ENCODE results near the gene OR13C8. TPM values are rescaled to one million over a fixed set of nuclear protein-coding genes. Genes with fewer than 3 reads are reported as not detected.
"Not testable (repeated sequence)": the region's sequence is repeated elsewhere in the genome, so short reads cannot be mapped to it uniquely, and the experiment has no call there.

Gene OR13C8
- total RNA-seq, 1 experiment from 2014 or later = not detected

DNA sequence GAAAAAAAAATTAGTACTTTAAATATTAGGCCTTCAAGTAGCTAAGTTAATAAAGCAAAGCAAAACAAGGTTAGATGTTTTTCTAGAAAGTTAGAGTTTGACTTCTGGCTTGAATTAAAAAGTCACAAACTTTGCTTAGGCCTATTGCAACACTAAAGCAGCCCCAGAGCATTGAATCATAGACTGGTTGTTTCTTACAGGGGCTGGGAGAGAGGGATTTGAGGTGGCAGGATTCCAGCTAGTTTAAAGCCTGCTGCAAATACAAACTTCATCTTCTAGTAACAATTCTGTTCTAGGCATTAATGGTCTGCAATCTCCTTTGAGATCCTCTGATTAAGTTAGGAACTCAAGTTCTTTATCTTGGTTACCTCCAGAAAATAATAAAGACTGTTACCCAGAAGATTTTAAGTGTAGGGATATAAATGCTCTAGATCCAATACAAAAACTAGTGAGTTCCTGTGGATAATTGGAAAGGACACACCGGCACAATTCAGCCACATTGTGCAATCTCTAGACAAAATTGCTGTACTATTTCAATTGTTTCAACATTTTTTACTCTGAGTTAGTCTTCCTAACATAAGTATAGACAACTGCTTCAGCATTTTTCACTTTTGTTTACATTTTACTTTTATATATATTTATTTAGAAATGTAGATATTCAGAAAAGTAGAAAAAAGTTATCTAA, 17.7 kb downstream of the OR13C8 start:
- no TSS peak for BruUV-seq (replicated peaks)
- Mint-ChIP-seq H3K4me1 (ENCODE audit: low read depth, unreplicated experiment) (no peaks in the 10 kb centered on the region), H3K27me3 (ENCODE audit: unreplicated experiment) (no peaks in the 10 kb centered on the region), H3K36me3 (ENCODE audit: insufficient read depth, unreplicated experiment) (no peaks in the 10 kb centered on the region), H3K9me3 (ENCODE audit: low read depth, unreplicated experiment) (no peaks in the 10 kb centered on the region), H3K4me3 (ENCODE audit: low read depth, unreplicated experiment) (no peak overlapping the region), H3K27ac (ENCODE audit: unreplicated experiment) (no peak overlapping the region)
- no peak for DNase-seq
- no peak for TF ChIP-seq CTCF (IDR thresholded peaks at IDR 0.05; ENCODE audit: unreplicated experiment)
- intact Hi-C loops (cut with micrococcal nuclease; ENCODE audit: unreplicated experiment) = no loop called here
- CTCF ChIA-PET = no interaction called here

- CTCF ChIA-PET = no interaction called here
- intact Hi-C loops (cut with micrococcal nuclease; ENCODE audit: unreplicated experiment) = no loop called here
- no peaks in the 10 kb centered on the region for H3K4me1 Mint-ChIP-seq (ENCODE audit: low read depth, unreplicated experiment)
- no peak for DNase-seq
- H3K27me3 Mint-ChIP-seq (ENCODE audit: unreplicated experiment) = no peaks in the 10 kb centered on the region
- no peak overlapping the region for H3K27ac Mint-ChIP-seq (ENCODE audit: unreplicated experiment)
- no peak for TF ChIP-seq CTCF (IDR thresholded peaks at IDR 0.05; ENCODE audit: unreplicated experiment)
- H3K4me3 Mint-ChIP-seq (ENCODE audit: low read depth, unreplicated experiment) = no peak overlapping the region
- no TSS peak for BruUV-seq (replicated peaks)
- no peaks in the 10 kb centered on the region for H3K36me3 Mint-ChIP-seq (ENCODE audit: insufficient read depth, unreplicated experiment)
- no peaks in the 10 kb centered on the region for H3K9me3 Mint-ChIP-seq (ENCODE audit: low read depth, unreplicated experiment)
Observed at GRCh38 chr9:104589626-104590025, 20.7 kb downstream of the OR13C8 start.

DNA sequence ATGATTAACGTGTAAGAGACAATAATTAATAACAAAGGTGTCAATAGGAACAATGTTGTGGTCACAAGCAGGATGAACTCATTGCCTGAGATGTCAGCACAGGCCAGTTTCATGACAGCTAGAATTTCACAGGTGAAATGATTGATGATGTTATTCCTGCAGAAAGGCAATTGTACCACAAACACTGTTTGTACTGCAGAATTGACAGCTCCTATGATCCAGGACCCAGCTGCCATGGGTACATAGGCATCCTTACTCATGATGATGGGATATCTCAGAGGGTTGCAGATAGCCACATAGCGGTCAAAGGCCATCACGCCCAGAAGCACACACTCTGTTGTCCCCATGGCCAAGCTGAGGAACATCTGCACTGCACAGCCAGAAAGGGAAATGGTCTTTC, 29.8 kb downstream of the OR13C8 start:
- CTCF ChIA-PET; H3K9me3 Mint-ChIP-seq (ENCODE audit: low read depth, unreplicated experiment); H3K4me3 Mint-ChIP-seq (ENCODE audit: low read depth, unreplicated experiment); intact Hi-C loops (cut with micrococcal nuclease; ENCODE audit: unreplicated experiment); H3K27ac Mint-ChIP-seq (ENCODE audit: unreplicated experiment); H3K36me3 Mint-ChIP-seq (ENCODE audit: insufficient read depth, unreplicated experiment); H3K27me3 Mint-ChIP-seq (ENCODE audit: unreplicated experiment); H3K4me1 Mint-ChIP-seq (ENCODE audit: low read depth, unreplicated experiment); BruUV-seq (replicated peaks); DNase-seq: not testable (repeated sequence)

GRCh38 chr9:104599313-104599712, 30.3 kb downstream of the OR13C8 start, which contains the start of gene OR13C5:
Gene OR13C5, minus strand, starts transcription at chr9:104599413. Its CDS starts 0 bp downstream, at chr9:104599413.
- intact Hi-C loops (cut with micrococcal nuclease; ENCODE audit: unreplicated experiment); H3K4me1 Mint-ChIP-seq (ENCODE audit: low read depth, unreplicated experiment); H3K9me3 Mint-ChIP-seq (ENCODE audit: low read depth, unreplicated experiment); CTCF ChIA-PET; H3K36me3 Mint-ChIP-seq (ENCODE audit: insufficient read depth, unreplicated experiment); H3K4me3 Mint-ChIP-seq (ENCODE audit: low read depth, unreplicated experiment); H3K27me3 Mint-ChIP-seq (ENCODE audit: unreplicated experiment); BruUV-seq (replicated peaks); DNase-seq; H3K27ac Mint-ChIP-seq (ENCODE audit: unreplicated experiment): not testable (repeated sequence)

- Mint-ChIP-seq H3K36me3 (ENCODE audit: insufficient read depth, unreplicated experiment) (no peaks in the 10 kb centered on the region), H3K27ac (ENCODE audit: unreplicated experiment) (no peak overlapping the region), H3K4me1 (ENCODE audit: low read depth, unreplicated experiment) (no peaks in the 10 kb centered on the region), H3K4me3 (ENCODE audit: low read depth, unreplicated experiment) (no peak overlapping the region), H3K27me3 (ENCODE audit: unreplicated experiment) (no peaks in the 10 kb centered on the region), H3K9me3 (ENCODE audit: low read depth, unreplicated experiment) (no peaks in the 10 kb centered on the region)
- DNase-seq = no peak
- no TSS peak for BruUV-seq (replicated peaks)
- CTCF ChIA-PET = no interaction called here
- intact Hi-C loops (cut with micrococcal nuclease; ENCODE audit: unreplicated experiment) = loop anchor here (10.0 kb wide), 1 partner anchor 140 kb away; the partner anchor contains the start of gene NIPSNAP3A
- TF ChIP-seq CTCF (IDR thresholded peaks at IDR 0.05; ENCODE audit: unreplicated experiment) = no peak
Observed at GRCh38 chr9:104604801-104605200, 35.8 kb downstream of the OR13C8 start.

GRCh38 chr9:104605527-104605926, 36.6 kb downstream of the OR13C8 start, which contains the start of gene OR13C2:
Gene OR13C2, minus strand, starts transcription at chr9:104605627. Its CDS starts 0 bp downstream, at chr9:104605627.
- DNase-seq; BruUV-seq (replicated peaks); H3K4me1 Mint-ChIP-seq (ENCODE audit: low read depth, unreplicated experiment); CTCF ChIA-PET; H3K27ac Mint-ChIP-seq (ENCODE audit: unreplicated experiment); H3K9me3 Mint-ChIP-seq (ENCODE audit: low read depth, unreplicated experiment); H3K4me3 Mint-ChIP-seq (ENCODE audit: low read depth, unreplicated experiment); H3K27me3 Mint-ChIP-seq (ENCODE audit: unreplicated experiment); H3K36me3 Mint-ChIP-seq (ENCODE audit: insufficient read depth, unreplicated experiment): not testable (repeated sequence)
- intact Hi-C loops (cut with micrococcal nuclease; ENCODE audit: unreplicated experiment) = loop anchor here (10.0 kb wide), 1 partner anchor 139 kb away; the partner anchor contains the start of gene NIPSNAP3A
